HG03521 (cell line): ENCODE data around the gene PHF1.
A peak's percentile ranks its signal among the peaks of the same experiment; 100 is the strongest.

Experiments used
- ATAC-seq: cut with Tn5 transposase; IDR thresholded peaks from one replicate; pipeline ENCODE4 v1.9.1; 2021; ENCODE audit warnings: mild to moderate bottlenecking, moderate library complexity; ENCODE audit not compliant: unreplicated experiment

Gene PHF1

DNA sequence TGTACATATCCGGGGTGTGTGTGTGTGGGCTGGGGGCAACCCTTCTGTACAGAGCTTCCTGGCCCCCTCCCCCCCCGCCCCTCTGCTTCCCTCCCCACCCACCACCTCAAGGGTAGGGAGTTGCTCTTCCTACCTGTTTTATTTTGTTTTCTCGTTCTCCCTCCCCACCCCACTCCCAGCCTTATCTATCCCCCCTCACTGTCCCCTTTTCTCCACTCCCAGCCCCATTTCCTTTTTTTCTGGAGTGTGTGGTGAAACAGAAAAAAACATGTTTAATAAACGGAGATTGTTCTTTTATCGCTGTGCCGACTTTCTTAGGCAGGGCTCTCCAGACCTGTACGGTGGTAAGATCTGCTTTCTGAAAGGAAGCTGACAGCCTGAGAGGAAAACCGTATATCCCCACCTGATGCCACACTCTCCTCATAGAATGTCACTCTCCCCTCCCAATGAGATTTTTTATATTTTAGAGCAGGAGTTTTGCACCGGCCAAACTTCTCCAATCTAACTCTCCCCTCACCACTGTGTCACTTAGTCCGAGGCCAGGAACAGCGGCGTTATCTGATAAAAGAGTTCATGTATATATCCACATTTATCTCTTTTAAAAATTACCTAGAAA, 42.7 kb downstream of the PHF1 start:
- ATAC-seq, result no peak

DNA sequence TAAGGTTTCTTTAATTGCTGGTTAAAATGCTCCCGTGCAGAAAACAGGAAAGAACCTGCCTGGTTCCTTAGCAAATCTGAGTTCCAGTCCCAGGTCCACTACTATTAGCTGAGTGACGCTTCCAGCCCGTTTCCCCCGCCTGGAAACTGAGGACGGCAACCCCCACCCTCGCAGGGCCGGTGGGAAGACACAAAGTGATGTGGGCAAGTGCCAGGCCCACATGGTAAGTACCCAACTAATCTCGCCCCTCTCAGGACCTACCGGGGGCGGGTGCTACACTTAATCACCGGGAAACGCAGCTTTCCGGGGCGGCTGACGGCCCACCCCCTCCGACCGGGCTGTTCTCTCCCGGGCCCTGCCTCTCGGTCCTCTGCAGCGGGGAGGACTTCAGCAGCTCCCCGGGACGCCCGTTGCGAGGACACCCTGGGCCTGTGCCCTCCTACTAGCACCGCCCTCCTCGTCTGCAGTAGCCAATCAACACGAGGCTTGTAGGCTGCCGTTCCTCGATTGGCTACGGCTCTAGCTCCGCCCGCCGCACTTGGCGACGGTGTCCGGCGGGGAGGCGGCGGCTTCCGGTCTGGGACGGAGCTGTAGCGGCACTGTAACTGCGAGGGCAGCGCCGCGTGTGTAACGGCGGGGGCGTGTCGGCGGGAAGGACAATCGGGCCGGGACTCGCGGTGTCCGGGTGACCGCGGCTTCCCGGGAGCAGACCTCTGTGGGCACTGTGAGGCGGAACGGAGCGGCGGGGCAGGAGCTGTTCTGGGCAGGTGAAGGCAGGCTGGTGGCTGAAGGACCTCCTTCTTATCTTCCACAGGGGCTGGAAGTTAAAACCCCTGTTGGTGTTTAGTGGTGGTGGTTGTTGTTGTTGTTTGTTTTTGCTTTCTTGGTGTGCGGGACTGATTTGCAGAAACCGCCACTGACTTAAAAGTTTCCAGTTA, 43.5 kb downstream of the PHF1 start, which contains the start of gene ZBTB9:
TSS of gene ZBTB9 (plus strand) at position 568 of the 938 bp plus-strand sequence. CDS start 525 bp downstream, outside the sequence.
- ATAC-seq, result peak; percentile 98

DNA sequence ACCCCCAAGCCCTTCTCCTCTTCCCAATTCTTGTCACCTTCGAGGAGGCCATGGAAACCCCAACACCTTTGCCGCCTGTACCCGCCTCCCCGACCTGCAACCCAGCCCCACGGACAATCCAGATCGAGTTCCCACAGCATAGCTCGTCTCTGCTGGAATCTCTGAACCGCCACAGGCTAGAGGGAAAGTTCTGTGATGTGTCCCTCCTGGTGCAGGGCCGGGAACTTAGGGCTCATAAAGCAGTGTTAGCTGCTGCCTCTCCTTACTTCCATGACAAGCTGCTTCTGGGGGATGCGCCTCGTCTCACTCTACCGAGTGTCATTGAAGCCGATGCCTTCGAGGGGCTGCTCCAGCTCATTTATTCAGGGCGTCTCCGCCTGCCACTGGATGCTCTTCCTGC, 44.2 kb downstream of the PHF1 start:
- no peak for ATAC-seq

DNA sequence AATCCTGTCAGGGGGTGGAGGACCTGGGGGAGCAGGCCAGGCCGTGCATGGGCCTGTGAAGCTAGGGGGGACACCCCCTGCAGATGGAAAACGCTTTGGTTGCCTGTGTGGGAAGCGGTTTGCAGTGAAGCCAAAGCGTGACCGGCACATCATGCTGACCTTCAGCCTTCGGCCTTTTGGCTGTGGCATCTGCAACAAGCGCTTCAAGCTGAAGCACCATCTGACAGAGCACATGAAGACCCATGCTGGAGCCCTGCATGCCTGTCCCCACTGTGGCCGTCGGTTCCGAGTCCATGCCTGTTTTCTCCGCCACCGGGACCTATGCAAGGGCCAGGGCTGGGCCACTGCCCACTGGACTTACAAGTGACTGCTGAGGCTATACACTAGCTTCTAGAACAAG, 45.3 kb downstream of the PHF1 start:
- no peak for ATAC-seq

DNA sequence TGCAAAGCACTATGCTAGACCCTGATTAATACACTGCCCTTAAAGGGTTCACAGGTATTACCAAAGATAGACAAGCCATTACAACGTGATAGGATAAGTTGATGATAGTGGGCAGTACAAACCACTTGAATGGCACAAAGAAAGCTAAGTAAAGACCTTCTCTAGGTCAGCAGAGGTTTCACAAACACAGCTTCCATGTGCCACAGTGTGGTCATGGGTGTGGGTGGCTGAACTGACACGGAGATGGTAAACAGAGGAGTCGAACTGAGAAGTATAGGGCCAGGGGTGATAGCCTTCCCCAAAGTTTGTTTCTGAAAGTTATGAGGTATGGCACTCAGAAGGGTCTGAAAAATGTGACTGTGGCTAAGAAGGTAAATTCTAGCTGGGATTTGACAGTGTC, 47.9 kb downstream of the PHF1 start:
- ATAC-seq, result no peak

DNA sequence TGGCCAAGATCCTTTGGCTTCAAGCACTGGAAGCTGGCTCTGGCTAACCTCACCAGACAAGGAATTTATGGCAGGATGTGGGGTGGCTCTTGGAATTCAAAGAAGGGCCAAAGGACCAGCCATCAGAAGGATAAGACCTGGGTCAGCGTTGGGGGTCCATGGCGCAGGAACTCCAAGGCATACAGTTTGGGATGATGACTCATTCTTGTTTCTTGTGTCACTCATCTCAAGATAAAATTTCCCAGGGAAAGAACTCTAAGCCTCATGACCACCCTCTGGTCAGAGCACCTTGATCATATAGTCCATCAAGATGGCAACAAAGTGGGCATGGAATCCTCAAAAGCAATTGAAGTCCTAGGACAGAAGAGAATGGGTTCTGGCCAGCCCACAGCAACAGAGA, 48.4 kb downstream of the PHF1 start:
- ATAC-seq, result no peak
